Measurements from ENCODE around the gene TBX10. TPM values are rescaled to one million over a fixed set of nuclear protein-coding genes. Genes with fewer than 3 reads are reported as not detected.

TBX10 gene
- polyA plus RNA-seq, 1 experiment, result not detected

- DNase-seq (ENCODE audit: low read depth), result no peak
- ChIA-PET CTCF (interaction anchor here (0.7 to 2.2 kb wide), 6 partner anchors 9 to 63 kb away, joined by 3 to 13 read pairs (median 3); partner anchors contain the start of genes GSTP1 and NUDT8), POLR2A (no interaction called here)
- peaks cover 26% of the 10 kb centered on the region for H3K36me3 ChIP-seq (ENCODE audit: control insufficient read depth, insufficient read depth, low read length)
- no peaks in the 10 kb centered on the region for H3K27me3 ChIP-seq (ENCODE audit: control insufficient read depth, insufficient read depth, low read length)
- no peak for TF ChIP-seq CTCF (IDR thresholded peaks at IDR 0.05; ENCODE audit: insufficient read depth, low read depth, low read length)
- H3K4me3 ChIP-seq (ENCODE audit: low read depth, low read length), result no peak overlapping the region
These were observed 31.1 kb downstream of the TBX10 start for GRCh38 chr11:67608486-67608885.

DNA sequence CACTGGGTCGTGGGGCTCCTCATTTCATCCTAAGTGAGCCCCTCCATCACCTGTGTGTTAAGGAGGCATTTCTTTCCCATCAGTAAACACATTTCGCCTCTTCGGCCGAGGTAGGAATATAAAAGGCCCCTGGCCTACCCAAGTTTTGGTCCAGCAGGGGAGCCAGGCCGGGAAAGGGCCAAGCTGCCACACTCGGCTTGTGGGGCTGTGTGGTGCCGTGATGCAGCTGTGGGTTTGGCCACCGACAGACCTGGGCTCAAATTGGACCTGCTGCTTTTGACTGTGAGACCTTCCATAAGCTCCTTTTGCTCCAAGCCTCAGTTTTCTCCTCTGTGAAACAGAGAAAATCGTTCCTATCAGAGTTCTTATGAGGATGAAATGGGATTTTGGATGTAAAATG lies 32.1 kb downstream of the TBX10 start:
- no peak for TF ChIP-seq CTCF (IDR thresholded peaks at IDR 0.05; ENCODE audit: insufficient read depth, low read depth, low read length)
- DNase-seq (ENCODE audit: low read depth), result no peak
- H3K36me3 ChIP-seq (ENCODE audit: control insufficient read depth, insufficient read depth, low read length), result peaks cover 22% of the 10 kb centered on the region
- H3K4me3 ChIP-seq (ENCODE audit: low read depth, low read length), result peak overlapping the region; percentile 93
- ChIA-PET POLR2A (no interaction called here), CTCF (interaction anchor here (0.7 to 2.2 kb wide), 3 partner anchors 22 to 62 kb away, joined by 3 to 13 read pairs (median 3); partner anchors contain the start of gene NUDT8)
- H3K27me3 ChIP-seq (ENCODE audit: control insufficient read depth, insufficient read depth, low read length), result peaks cover 2% of the 10 kb centered on the region

- ChIA-PET CTCF (no interaction called here), POLR2A (no interaction called here)
- peaks cover 2% of the 10 kb centered on the region for H3K27me3 ChIP-seq (ENCODE audit: control insufficient read depth, insufficient read depth, low read length)
- DNase-seq (ENCODE audit: low read depth), result peak; percentile 41
- TF ChIP-seq CTCF (IDR thresholded peaks at IDR 0.05; ENCODE audit: insufficient read depth, low read depth, low read length), result peak; percentile 60
- peak within 1 kb of the TSS; percentile 93 for H3K4me3 ChIP-seq (ENCODE audit: low read depth, low read length)
- H3K36me3 ChIP-seq (ENCODE audit: control insufficient read depth, insufficient read depth, low read length), result peaks cover 19% of the 10 kb centered on the region
These were observed 32.9 kb downstream of the TBX10 start, which contains the start of gene NDUFV1 for GRCh38 chr11:67606492-67607295. TSS of gene NDUFV1 (plus strand) at chr11:67606936. CDS start at chr11:67607005, 69 bp downstream.

DNA sequence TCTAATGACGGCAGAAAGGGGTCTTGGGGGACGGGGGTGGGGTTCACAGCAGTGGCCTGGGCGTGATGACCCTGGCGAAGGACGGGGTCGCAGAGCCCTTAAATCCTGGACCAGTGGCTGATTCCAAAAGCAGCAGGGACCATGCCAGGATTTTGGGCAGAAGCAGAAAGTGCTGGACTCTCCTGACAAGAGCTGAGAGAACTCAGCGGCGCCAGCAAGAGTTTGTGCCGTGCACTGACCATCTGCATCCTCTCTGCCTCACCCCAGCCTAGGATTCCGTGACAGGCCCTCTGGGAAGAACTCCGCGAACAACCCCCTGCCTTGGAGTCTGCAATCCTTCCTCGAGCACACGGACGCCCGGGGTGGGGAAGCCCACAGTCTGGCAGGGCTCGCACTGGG lies 33.5 kb downstream of the TBX10 start:
- no peak for TF ChIP-seq CTCF (IDR thresholded peaks at IDR 0.05; ENCODE audit: insufficient read depth, low read depth, low read length)
- peaks cover 16% of the 10 kb centered on the region for H3K36me3 ChIP-seq (ENCODE audit: control insufficient read depth, insufficient read depth, low read length)
- H3K4me3 ChIP-seq (ENCODE audit: low read depth, low read length), result peak overlapping the region; percentile 93
- ChIA-PET CTCF (interaction anchor here (1.0 kb wide), 1 partner anchor 8 kb away, joined by 3 read pairs; no protein-coding TSS in a partner anchor), POLR2A (no interaction called here)
- DNase-seq (ENCODE audit: low read depth), result no peak
- peaks cover 2% of the 10 kb centered on the region for H3K27me3 ChIP-seq (ENCODE audit: control insufficient read depth, insufficient read depth, low read length)

DNA sequence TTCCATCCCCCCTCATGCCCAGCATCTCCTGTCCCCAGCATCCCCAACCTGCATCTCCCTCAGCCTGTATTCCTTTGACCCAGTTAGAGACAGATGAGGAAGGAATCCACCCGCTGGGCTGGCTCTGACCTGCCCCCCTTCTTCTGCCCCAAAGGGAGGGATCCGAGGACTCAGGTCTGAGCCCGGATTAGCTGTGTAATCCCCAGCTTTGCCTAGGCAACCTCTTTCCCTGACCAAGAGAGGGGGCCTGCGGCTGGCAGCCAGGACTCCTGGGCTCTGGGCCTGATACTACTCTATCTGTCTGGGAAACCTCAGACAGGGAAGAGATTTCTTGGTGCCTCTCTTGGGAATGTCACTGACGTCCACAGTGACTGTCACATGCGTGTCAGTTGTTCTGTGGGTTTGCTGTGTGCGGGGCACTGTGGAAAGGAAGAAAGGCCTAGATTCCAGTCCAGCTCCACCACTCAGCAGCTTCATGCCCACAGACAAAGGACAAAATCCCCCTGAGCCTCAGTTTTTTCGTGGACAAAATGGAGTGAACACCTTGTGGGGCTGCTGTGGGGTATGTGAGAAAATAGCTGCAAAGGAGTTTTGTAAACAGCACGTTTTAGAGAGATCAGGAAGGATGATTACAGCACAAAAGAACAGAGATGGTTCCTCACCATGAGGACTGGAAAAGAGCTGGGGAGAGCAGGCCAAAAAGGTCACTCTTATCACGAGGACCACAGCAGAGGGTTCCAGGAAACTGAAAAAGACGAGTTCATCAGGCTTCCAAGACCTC lies 34.1 kb downstream of the TBX10 start:
- Histone ChIP-seq H3K36me3 (ENCODE audit: control insufficient read depth, insufficient read depth, low read length) (peaks cover 11% of the 10 kb centered on the region), H3K4me3 (ENCODE audit: low read depth, low read length) (no peak overlapping the region), H3K27me3 (ENCODE audit: control insufficient read depth, insufficient read depth, low read length) (peaks cover 5% of the 10 kb centered on the region)
- no peak for TF ChIP-seq CTCF (IDR thresholded peaks at IDR 0.05; ENCODE audit: insufficient read depth, low read depth, low read length)
- ChIA-PET POLR2A (no interaction called here), CTCF (interaction anchor here (1.0 kb wide), 1 partner anchor 8 kb away, joined by 3 read pairs; no protein-coding TSS in a partner anchor)
- no peak for DNase-seq (ENCODE audit: low read depth)

Data from BJ (cell line).